Breast epithelium (tissue), 4 donors: Measurements from ENCODE around the gene SNPH. TPM values are rescaled to one million over a fixed set of nuclear protein-coding genes. Genes with fewer than 3 reads are reported as not detected.

Experiments used
- DNase-seq, 2 donors: peaks; one replicate each; pipeline ENCODE4 v3.0.0-alpha.2; 2019; ENCODE audit warnings: low spot score in 2 of 2
- H3K27ac ChIP-seq, 2 donors: fragments of 200-600 bp; sonication (generic) in 1 of 2; one replicate each; pipeline ENCODE4 v1.5.1; 2016 to 2019; ENCODE audit warnings: mild to moderate bottlenecking in 1 of 2
- H3K27me3 ChIP-seq, 2 donors: fragments of 200-600 bp; sonication (generic) in 1 of 2; one replicate each; pipeline versions ENCODE4 v1.5.1 to v1.6.0; 2017 to 2019; ENCODE audit warnings: control low read depth in 1 of 2, mild to moderate bottlenecking in 1 of 2
- H3K36me3 ChIP-seq: fragments of 200-600 bp; one replicate; pipeline ENCODE4 v1.5.1; 2019
- H3K4me1 ChIP-seq, 2 donors: fragments of 200-600 bp; sonication (generic); one replicate each; pipeline ENCODE4 v1.5.1; 2016 to 2019; ENCODE audit warnings: control low read depth in 1 of 2
- H3K4me3 ChIP-seq, 3 donors: fragments of 200-600 bp; sonication (generic); 1 replicate in 2 of 3; 2 replicates in 1 of 3; pipeline ENCODE4 v1.5.1; 2016 to 2019; ENCODE audit warnings: mild to moderate bottlenecking in 3 of 3, moderate library complexity in 2 of 3
- H3K9me3 ChIP-seq, 2 donors: fragments of 200-600 bp; sonication (generic) in 1 of 2; one replicate each; pipeline ENCODE4 v1.5.1; 2016 to 2019; ENCODE audit warnings: control low read depth in 1 of 2
- POLR2A ChIP-seq: fragments of 450-650 bp; IDR thresholded peaks from one replicate; pipeline ENCODE4 v1.6.1; 2016; ENCODE audit warnings: antibody characterized with exemption, mild to moderate bottlenecking, moderate library complexity
- POLR2AphosphoS5 ChIP-seq, 3 donors: sonication (generic); formaldehyde crosslinking; IDR thresholded peaks; one replicate each; pipeline ENCODE4 v1.6.1; 2017; ENCODE audit warnings: antibody characterized with exemption in 3 of 3
- intact Hi-C: fragments of 100-400 bp; cut with DNase I; formaldehyde crosslinking; loops from one replicate; pipeline ENCODE4 v1.15.1; 2023; ENCODE audit warnings: low total_unique reads
- total RNA-seq, 3 donors: library from RNA; depleted of rRNA; stranded (reverse); fragments of >200 nt; gene quantifications; one replicate each; pipeline ENCODE4 v1.1.0, GENCODE V29; 2016
- TF ChIP-seq, protein P1 (sequence below), 3 donors: fragments of 450-650 bp; IDR thresholded peaks; one replicate each; pipeline ENCODE4 v1.5.1; 2016 to 2017; ENCODE audit warnings: antibody characterized with exemption in 3 of 3, mild to moderate bottlenecking in 3 of 3, moderate library complexity in 3 of 3

Gene SNPH
- total RNA-seq, 3 donors from 2014 or later: 2.3 to 4.0 (median 3.5) TPM

DNA sequence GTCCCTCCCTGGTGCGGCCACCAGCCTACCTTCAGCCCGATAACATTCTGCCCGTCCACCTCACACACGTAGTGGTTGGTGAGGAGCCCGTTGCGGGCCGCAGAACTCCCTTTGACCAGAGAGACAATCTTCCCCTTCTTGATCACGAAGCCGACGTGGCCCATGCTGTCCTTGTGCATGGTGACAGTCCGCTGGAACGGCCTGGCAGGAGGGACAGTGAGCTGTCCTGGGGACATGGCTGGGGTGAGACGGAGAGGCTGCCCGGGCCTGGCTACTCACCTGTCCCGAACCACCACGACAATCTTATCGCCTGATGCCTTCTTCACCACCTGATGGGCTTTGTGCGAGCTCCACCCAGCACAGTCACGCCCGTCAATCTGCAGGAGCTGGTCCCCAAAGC is 46.2 kb downstream of the SNPH start:
- intact Hi-C loops: loop anchor here (5.0 kb wide), 1 partner anchor 720 kb away; no protein-coding TSS in a partner anchor
- H3K4me3 ChIP-seq: no peak overlapping the region
- no peaks in the 10 kb centered on the region for H3K36me3 ChIP-seq
- TF ChIP-seq, protein P1, sequence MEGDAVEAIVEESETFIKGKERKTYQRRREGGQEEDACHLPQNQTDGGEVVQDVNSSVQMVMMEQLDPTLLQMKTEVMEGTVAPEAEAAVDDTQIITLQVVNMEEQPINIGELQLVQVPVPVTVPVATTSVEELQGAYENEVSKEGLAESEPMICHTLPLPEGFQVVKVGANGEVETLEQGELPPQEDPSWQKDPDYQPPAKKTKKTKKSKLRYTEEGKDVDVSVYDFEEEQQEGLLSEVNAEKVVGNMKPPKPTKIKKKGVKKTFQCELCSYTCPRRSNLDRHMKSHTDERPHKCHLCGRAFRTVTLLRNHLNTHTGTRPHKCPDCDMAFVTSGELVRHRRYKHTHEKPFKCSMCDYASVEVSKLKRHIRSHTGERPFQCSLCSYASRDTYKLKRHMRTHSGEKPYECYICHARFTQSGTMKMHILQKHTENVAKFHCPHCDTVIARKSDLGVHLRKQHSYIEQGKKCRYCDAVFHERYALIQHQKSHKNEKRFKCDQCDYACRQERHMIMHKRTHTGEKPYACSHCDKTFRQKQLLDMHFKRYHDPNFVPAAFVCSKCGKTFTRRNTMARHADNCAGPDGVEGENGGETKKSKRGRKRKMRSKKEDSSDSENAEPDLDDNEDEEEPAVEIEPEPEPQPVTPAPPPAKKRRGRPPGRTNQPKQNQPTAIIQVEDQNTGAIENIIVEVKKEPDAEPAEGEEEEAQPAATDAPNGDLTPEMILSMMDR (IDR thresholded peaks at IDR 0.05): no peak
- TF ChIP-seq POLR2A (no peak), POLR2AphosphoS5 (IDR thresholded peaks at IDR 0.05) (no peak)
- H3K27ac ChIP-seq: no peak overlapping the region
- no peak for DNase-seq
- no peaks in the 10 kb centered on the region for H3K9me3 ChIP-seq
- no peaks in the 10 kb centered on the region for H3K27me3 ChIP-seq
- peaks cover 3 to 6% of the 10 kb centered on the region in 2 donors for H3K4me1 ChIP-seq

DNA sequence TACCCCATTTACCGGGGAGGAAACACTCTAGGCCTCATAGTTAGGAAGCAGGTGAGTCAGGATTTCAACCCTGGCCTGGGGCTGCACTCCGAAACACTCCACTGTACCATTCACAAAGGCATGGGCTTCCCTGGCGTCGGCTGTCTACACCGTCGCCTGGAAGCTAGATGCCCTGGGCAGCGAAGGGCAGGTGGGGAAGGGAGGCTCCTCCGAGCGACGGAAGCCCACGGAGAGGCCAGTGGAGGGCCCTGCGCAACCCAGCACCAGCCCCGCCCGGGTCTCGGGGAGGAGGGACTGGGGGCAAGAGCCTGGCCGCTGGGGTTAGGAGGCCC is 46.8 kb downstream of the SNPH start:
- Histone ChIP-seq H3K9me3 (no peaks in the 10 kb centered on the region), H3K27ac (no peak overlapping the region), H3K4me3 (no peak overlapping the region), H3K36me3 (no peaks in the 10 kb centered on the region), H3K4me1 (peaks cover 3 to 6% of the 10 kb centered on the region in 2 donors), H3K27me3 (no peaks in the 10 kb centered on the region)
- intact Hi-C loops: loop anchor here (5.0 kb wide), 1 partner anchor 721 kb away; no protein-coding TSS in a partner anchor
- TF ChIP-seq, protein P1 (IDR thresholded peaks at IDR 0.05): no peak
- no peak for TF ChIP-seq POLR2A
- TF ChIP-seq POLR2AphosphoS5 (IDR thresholded peaks at IDR 0.05): no peak
- DNase-seq: no peak

DNA sequence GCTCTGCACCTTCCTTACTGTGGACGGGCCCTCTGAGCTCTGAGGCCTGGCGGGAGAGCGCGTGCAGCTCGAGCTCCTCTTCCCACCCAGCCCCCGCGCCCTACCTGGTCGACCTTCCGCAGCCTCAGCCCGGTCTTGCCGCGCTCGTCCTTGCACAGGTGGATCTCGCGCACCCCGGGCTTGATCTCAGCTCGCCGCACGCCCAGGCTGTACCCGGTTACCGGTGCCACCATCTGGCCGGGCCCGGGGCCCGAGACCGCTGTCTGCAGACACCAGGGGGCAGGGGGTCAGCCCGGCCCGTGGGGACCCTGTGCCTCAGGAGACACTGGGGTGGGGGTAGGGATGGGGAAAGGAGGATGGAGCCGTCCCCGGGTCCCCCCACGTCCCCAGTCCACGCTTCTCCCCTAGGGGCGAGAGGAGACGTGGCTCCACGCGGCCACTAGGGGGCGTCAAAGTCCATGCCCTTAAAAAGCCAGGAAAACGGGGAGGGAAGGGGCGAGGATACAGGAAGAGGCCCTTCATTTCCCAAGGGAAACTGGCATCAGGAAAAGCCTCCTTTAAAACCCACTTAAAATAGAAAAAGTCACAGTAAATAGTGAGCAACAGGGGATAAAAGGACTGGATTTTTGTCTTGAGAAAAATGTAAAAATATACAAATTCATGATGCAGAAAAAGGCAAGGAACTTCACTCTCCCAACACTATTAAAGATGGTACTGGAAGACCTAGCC is 47.3 kb downstream of the SNPH start:
- no peaks in the 10 kb centered on the region for H3K9me3 ChIP-seq
- intact Hi-C loops: loop anchor here (5.0 kb wide), 1 partner anchor 721 kb away; no protein-coding TSS in a partner anchor
- H3K27me3 ChIP-seq: no peaks in the 10 kb centered on the region
- no peaks in the 10 kb centered on the region for H3K36me3 ChIP-seq
- no peak overlapping the region for H3K27ac ChIP-seq
- peak in 1 of 2 donors; percentile 72 for DNase-seq
- H3K4me1 ChIP-seq: peaks cover 3 to 6% of the 10 kb centered on the region in 2 donors
- TF ChIP-seq, protein P1 (IDR thresholded peaks at IDR 0.05): peak; percentile 88 to 95 (median 95)
- TF ChIP-seq POLR2AphosphoS5 (IDR thresholded peaks at IDR 0.05): peak in 2 of 3 donors; percentile 24 to 41
- no peak for TF ChIP-seq POLR2A
- H3K4me3 ChIP-seq: peak overlapping the region in 2 of 3 donors; percentile 15 to 57

DNA sequence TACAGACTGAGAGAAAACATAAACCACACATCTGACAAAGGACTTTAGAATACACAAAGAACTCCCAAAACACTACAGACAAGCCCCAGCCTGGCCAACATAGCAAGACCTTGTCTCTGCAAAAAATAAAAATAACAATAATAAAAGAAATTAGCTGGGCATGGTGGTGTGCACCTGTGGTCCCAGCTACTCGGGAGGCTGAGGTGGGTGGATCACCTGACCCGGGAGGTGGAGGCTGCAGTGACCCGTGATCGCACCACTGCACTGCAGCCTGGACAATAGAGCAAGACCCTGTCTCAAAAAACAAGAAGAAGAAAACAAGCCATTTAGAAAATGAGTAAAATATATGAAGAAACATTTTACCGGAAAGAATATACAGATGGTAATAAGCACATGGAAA is 49.7 kb downstream of the SNPH start:
- intact Hi-C loops: no loop called here
- no peaks in the 10 kb centered on the region for H3K27me3 ChIP-seq
- no peaks in the 10 kb centered on the region for H3K9me3 ChIP-seq
- DNase-seq: no peak
- TF ChIP-seq POLR2AphosphoS5 (IDR thresholded peaks at IDR 0.05) (no peak), POLR2A (no peak)
- TF ChIP-seq, protein P1 (IDR thresholded peaks at IDR 0.05): no peak
- no peak overlapping the region for H3K27ac ChIP-seq
- H3K4me1 ChIP-seq: peaks cover 3 to 6% of the 10 kb centered on the region in 2 donors
- no peak overlapping the region for H3K4me3 ChIP-seq
- no peaks in the 10 kb centered on the region for H3K36me3 ChIP-seq

DNA sequence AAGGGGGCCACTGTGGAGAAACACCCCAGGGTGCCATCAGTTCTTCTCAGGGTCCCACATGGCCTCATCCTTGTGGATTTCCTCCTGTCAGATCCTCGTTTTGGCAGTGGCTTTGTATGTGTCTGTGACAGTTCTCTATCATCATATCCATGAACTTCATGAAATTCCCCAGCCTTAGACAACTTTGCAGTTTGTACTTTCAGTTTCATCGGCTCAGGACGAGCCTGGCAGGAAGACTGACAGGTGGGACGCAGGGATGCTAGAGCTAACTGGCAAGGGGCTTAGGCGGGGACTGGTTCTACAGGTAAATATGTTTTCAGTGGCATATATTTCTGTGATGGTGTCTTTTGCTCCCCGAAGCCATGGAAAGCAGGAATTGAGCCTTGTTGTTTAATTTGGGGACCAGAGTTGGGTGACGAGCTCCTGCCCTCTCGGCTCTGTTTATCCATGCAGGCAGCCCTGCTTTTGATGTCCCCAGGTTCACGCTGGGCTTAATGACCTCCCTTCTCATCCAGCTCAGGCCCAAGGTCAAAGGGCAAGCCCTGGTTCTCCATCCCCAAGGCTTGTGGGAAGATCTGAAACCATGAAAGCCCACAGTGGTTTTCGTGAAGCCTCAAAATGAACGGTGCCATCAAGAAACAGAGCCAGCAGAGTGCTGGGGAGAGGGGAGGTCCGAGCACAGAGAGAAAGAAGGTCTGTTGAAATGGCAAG is 51.6 kb downstream of the SNPH start:
- DNase-seq: no peak
- Histone ChIP-seq H3K4me3 (no peak overlapping the region), H3K27ac (no peak overlapping the region), H3K36me3 (no peaks in the 10 kb centered on the region), H3K4me1 (peaks cover 3 to 6% of the 10 kb centered on the region in 2 donors), H3K27me3 (no peaks in the 10 kb centered on the region), H3K9me3 (no peaks in the 10 kb centered on the region)
- TF ChIP-seq, protein P1 (IDR thresholded peaks at IDR 0.05): no peak
- TF ChIP-seq POLR2A (no peak), POLR2AphosphoS5 (IDR thresholded peaks at IDR 0.05) (no peak)
- intact Hi-C loops: no loop called here
